Measurements from ENCODE around the gene GPBP1L1.

The GPBP1L1 gene

GRCh38 chr1:45585110-45585426 is 101.3 kb downstream of the GPBP1L1 start:
- DNase-seq = no peak

- peak; percentile 80 for DNase-seq
Measured at GRCh38 chr1:45584351-45585109, 101.8 kb downstream of the GPBP1L1 start.

GRCh38 chr1:45583666-45584350 is 102.5 kb downstream of the GPBP1L1 start, which contains the start of gene NASP:
TSS of gene NASP (plus strand) at chr1:45584041. CDS start at chr1:45584147, 106 bp downstream.
- peak; percentile 76 for DNase-seq

GRCh38 chr1:45583264-45583665 is 103.1 kb downstream of the GPBP1L1 start:
- DNase-seq = peak; percentile 99

Measured in MV-4-11 (cell line).